Osteocyte (in vitro differentiated cells): ENCODE results near the gene GPR107. TPM values are rescaled to one million over a fixed set of nuclear protein-coding genes. Genes with fewer than 3 reads are reported as not detected.

Experiments used
- DNase-seq: peaks from one replicate; pipeline ENCODE4 v3.0.0; 2021; ENCODE audit warnings: mixed read lengths; ENCODE audit not compliant: unreplicated experiment; ENCODE audit errors: extremely low spot score
- H3K27ac Mint-ChIP-seq: one replicate; pipeline ENCODE4 v1.8.0; 2021; ENCODE audit warnings: mild to moderate bottlenecking, mixed read lengths; ENCODE audit not compliant: unreplicated experiment
- H3K27me3 Mint-ChIP-seq: one replicate; pipeline ENCODE4 v1.8.0; 2021; ENCODE audit warnings: mixed read lengths; ENCODE audit not compliant: unreplicated experiment
- H3K36me3 Mint-ChIP-seq: one replicate; pipeline ENCODE4 v1.8.0; 2021; ENCODE audit warnings: mixed read lengths; ENCODE audit not compliant: unreplicated experiment
- H3K4me1 Mint-ChIP-seq: one replicate; pipeline ENCODE4 v1.8.0; 2021; ENCODE audit warnings: mixed read lengths; ENCODE audit not compliant: unreplicated experiment
- H3K4me3 Mint-ChIP-seq: one replicate; pipeline ENCODE4 v1.8.0; 2021; ENCODE audit warnings: mild to moderate bottlenecking, moderate library complexity, mixed read lengths; ENCODE audit not compliant: unreplicated experiment
- H3K9me3 Mint-ChIP-seq: one replicate; pipeline ENCODE4 v1.8.0; 2021; ENCODE audit warnings: mixed read lengths; ENCODE audit not compliant: unreplicated experiment
- CTCF ChIP-seq: fragments of 200-600 bp; sonication (generic); IDR thresholded peaks from 2 replicates; pipeline ENCODE4 v1.5.0; 2021; ENCODE audit warnings: antibody characterized with exemption, mild to moderate bottlenecking, moderate library complexity
- total RNA-seq: library from RNA; stranded (reverse); gene quantifications from 2 replicates; pipeline ENCODE4 v1.2.1, GENCODE V29; 2021

GPR107 gene
- total RNA-seq, 1 donor from 2014 or later, result 57.0 TPM

DNA sequence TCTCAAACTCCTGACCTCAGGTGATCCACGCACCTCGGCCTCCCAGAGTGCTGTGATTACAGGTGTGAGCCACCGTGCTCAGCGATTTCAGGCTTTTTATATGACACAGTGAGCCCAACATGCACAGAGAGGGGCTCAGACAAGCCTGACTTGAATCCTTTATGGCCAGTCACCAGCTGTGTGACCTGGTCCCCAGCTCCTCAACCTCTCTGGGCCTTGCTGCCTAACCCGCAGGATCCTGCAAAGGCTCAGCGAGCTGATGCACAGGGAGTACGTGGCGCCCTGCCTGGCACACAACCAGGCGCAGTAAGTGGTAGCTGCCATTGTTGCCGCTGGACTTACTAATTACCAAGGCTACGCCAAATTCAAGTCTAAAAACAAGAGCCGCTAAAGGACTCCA lies 101.9 kb downstream of the GPR107 start:
- no peak overlapping the region for H3K4me3 Mint-ChIP-seq
- no peak for TF ChIP-seq CTCF
- no peaks in the 10 kb centered on the region for H3K4me1 Mint-ChIP-seq
- H3K27me3 Mint-ChIP-seq, result no peaks in the 10 kb centered on the region
- no peak for DNase-seq
- no peaks in the 10 kb centered on the region for H3K36me3 Mint-ChIP-seq
- no peak overlapping the region for H3K27ac Mint-ChIP-seq
- H3K9me3 Mint-ChIP-seq, result no peaks in the 10 kb centered on the region

DNA sequence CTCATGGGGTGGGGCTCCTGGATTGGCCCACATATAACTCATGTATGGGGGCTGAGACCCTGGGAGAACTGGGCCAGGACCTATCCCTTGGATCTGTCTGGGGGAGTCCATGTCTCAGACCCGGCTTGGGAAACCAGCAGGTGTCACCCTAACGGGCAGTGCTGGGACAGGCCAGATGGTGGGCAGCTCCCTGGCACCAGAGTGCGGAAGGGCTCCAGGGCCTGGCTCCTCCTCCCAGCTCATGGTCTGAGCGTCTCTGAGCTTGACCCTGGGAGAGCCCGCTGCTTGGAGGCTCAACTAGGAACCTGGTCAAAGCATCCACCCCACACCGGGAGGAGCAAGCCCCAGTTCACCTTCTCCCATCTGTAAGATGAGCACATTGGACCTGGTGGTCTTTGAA lies 103.0 kb downstream of the GPR107 start:
- TF ChIP-seq CTCF, result peak; percentile 37
- no peak for DNase-seq
- H3K4me3 Mint-ChIP-seq, result no peak overlapping the region
- H3K27me3 Mint-ChIP-seq, result no peaks in the 10 kb centered on the region
- H3K36me3 Mint-ChIP-seq, result no peaks in the 10 kb centered on the region
- no peaks in the 10 kb centered on the region for H3K4me1 Mint-ChIP-seq
- H3K27ac Mint-ChIP-seq, result no peak overlapping the region
- H3K9me3 Mint-ChIP-seq, result no peaks in the 10 kb centered on the region

- TF ChIP-seq CTCF, result no peak
- no peak overlapping the region for H3K4me3 Mint-ChIP-seq
- no peaks in the 10 kb centered on the region for H3K9me3 Mint-ChIP-seq
Measured at GRCh38 chr9:130157079-130157478, 103.4 kb downstream of the GPR107 start.

DNA sequence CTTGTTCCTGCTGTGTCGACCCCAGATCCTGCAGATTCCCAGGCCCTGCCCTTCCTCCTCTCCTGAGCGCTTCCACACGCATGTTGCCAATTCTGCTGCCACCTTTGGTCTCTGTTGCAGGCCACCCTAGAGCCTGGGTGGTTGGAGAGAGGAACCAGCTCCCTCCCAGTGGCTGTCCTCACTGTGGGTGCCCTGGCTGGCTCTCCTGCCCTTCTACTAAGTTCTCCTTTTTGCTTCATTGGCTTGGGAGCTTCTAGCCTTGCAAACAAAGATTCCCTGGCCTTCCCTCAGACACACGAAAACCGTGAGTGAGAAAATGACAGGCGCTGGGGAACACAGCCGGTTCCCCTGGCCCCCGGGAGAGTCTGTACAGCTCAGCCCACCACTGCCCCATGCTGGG lies 104.3 kb downstream of the GPR107 start:
- Mint-ChIP-seq H3K9me3 (no peaks in the 10 kb centered on the region), H3K4me1 (no peaks in the 10 kb centered on the region), H3K36me3 (no peaks in the 10 kb centered on the region), H3K4me3 (no peak overlapping the region), H3K27ac (no peak overlapping the region), H3K27me3 (no peaks in the 10 kb centered on the region)
- DNase-seq, result no peak
- TF ChIP-seq CTCF, result no peak

More at GRCh38 chr9:130157079-130157478, 103.4 kb downstream of the GPR107 start:
- H3K4me1 Mint-ChIP-seq, result no peaks in the 10 kb centered on the region
- no peak for DNase-seq
- no peaks in the 10 kb centered on the region for H3K27me3 Mint-ChIP-seq
- no peak overlapping the region for H3K27ac Mint-ChIP-seq
- H3K36me3 Mint-ChIP-seq, result no peaks in the 10 kb centered on the region

GRCh38 chr9:130159057-130159456 lies 105.4 kb downstream of the GPR107 start:
- no peaks in the 10 kb centered on the region for H3K4me1 Mint-ChIP-seq
- no peak for DNase-seq
- no peak overlapping the region for H3K4me3 Mint-ChIP-seq
- TF ChIP-seq CTCF, result no peak
- H3K9me3 Mint-ChIP-seq, result no peaks in the 10 kb centered on the region
- no peak overlapping the region for H3K27ac Mint-ChIP-seq
- no peaks in the 10 kb centered on the region for H3K27me3 Mint-ChIP-seq
- H3K36me3 Mint-ChIP-seq, result no peaks in the 10 kb centered on the region
